ENCODE data around the gene ERBB4. TPM values are rescaled to one million over a fixed set of nuclear protein-coding genes. Genes with fewer than 3 reads are reported as not detected.
A peak's percentile ranks its signal among the peaks of the same experiment; 100 is the strongest.
"Not testable (repeated sequence)": the region's sequence is repeated elsewhere in the genome, so short reads cannot be mapped to it uniquely, and the experiment has no call there.

Gene ERBB4
- total RNA-seq, 1 donor from 2014 or later = 0.12 TPM

DNA sequence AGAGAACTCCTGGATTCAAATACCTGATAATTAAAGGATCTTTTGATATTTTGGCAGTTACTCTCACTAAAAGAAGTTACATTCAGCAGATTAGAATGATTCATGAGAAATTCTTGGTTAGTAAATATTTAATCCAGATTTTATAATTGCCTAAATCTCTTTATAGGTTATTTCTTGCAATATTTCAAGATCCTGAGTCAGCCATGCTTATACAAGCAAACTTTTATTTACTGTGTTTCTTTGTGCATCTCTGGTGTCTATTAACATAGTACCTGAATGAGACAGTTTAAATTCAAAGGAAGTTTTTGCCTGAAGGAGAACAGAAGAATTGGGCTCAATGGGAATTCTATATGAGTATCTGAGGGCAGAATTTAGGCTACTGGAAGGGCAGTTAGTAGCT lies 249.3 kb downstream of the ERBB4 start:
- no peak for ATAC-seq

DNA sequence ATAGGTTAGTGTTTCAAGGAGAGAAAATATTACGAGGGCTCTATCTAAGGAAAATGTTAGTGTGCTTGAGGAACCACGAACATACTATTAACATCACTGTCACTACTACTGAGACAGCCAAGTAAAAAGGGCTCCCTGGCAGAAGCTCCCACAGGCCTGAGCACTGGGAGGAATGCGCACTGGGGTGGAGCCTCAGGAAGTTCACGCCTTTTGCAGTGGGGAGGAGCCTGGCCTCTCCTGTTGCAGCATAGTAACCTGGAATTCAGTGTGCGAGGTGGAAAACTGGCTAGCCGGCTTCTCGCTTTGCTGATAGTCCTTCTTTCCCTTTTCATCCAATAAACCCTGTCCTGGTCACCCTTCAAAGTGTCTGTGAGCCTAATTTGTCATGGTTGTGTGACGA lies 250.3 kb downstream of the ERBB4 start:
- ATAC-seq = no peak

DNA sequence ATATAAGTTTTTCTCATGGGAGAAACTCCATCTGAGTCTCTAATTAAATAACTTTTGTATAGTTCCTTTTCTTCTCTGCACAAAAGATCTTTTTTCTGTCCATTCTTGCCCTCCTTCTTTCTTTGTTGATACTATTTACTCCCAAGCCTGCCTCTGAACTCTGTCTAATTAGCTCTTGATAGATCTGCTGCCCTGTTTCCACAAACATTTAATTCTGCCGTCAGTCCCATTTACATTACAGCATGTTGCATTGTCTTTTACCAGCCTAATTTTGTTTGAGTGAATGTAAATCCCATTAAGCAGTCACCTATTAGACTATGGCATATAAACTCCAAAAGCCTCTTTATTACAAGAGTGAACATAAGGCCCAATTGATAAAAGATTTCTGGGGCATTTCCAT lies 254.4 kb downstream of the ERBB4 start:
- ATAC-seq = no peak

DNA sequence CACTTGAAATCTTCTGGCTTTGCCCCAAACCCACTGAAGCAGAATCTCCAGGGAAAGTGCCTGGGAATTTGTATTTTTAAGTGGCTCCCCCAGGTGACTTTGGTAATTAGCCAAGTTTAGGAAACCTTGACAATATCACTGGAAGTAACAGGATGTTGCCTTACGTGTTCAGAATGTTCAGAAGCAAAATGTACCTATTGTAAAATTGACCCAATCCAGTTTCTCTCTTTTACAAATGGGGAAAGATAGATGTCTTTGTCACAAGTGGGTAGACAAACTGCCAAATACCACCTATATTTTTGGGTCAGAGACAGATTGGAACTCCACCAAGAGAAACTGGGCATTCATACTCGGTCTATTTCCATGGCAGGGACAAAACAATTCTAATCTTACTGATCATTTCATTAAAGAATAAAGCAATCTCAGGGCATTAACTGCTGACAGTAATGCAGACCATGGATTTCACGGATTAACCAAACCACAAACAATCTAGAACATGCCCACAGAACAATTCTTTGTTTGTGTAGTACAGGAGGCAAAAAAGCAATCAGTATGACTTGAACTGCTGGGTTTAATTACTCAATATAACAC lies 255.8 kb downstream of the ERBB4 start:
- ATAC-seq = no peak

DNA sequence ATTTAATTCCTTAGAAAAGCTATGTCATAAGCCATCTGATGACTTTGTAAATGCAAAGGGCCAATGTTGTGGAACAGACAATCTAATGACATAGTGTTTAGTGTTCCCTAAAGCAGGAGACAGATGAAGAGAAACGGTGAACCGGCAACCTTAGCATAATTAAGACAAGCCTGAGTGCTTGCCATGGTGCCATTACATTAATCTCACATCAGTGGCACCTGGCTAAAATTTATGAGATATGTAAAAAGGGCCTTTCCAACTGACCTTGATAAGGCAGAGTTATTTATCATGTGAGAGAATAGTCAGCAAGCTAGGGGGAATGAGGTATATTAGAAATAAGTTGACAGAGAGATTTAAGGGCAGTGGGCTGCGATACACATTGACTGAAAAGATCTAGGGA lies 261.8 kb downstream of the ERBB4 start:
- ATAC-seq = no peak

- no peak for ATAC-seq
Measured at GRCh38 chr2:212274215-212274614, 264.4 kb downstream of the ERBB4 start.

GRCh38 chr2:212271583-212271982 lies 267.0 kb downstream of the ERBB4 start:
- ATAC-seq = no peak

DNA sequence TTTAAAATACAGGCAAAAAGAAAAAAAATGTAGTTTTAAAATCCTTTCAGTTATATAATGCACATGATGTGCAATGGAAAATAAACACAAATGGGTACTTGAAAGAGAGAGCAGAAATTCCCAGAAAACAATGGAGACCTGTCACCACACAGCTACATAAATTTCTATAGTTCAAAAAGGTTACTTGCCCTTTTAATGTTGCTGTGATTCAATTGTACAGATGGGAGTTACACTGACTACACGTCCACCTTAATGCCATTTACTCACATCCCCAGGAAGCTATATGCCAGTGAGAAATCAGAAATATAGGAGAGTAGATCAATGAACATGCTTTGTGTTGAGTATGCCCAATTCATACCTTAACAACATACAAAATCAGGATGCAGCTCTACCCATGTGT lies 269.6 kb downstream of the ERBB4 start:
- ATAC-seq = no peak

DNA sequence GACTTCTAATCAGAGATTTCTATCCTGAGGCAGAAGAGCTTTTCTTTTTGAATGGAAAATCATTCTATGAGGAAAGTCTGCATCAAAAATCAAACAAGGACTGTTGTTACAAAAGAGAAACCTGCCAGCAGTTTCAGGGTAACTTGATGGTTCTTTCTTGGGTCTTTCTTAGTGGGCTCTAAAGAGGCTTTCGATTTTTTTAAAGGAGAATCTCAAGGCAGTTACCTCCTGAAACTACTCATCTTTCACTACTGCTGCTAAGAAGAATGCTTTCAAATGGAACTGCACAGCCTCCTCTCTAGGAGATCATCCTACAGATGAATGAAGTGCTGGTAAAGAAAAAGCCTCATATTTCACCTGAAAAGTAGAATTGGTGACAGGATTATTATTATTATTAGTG lies 272.3 kb downstream of the ERBB4 start:
- ATAC-seq = no peak

GRCh38 chr2:212265777-212266176 lies 272.8 kb downstream of the ERBB4 start:
- no peak for ATAC-seq

DNA sequence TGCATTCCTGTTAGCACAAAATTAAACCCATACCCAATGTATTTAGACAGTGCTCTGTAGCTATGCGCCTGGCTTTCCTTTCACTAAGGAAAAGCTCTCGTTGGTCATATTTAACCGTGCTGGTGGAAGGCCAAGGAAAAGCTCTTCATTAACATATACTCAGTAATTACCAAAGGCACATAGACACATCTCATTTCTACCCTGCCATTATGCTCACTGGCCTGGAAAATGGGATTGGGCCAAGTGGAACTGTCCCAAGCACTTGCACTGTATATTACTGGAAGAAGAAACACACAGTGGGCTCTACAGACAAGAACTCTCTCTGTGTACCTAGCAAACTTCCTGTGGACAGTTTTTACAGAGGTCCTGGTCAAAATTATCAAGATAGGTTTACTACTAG lies 274.4 kb downstream of the ERBB4 start:
- no peak for ATAC-seq

- ATAC-seq = no peak
Measured at GRCh38 chr2:212259226-212259625, 279.4 kb downstream of the ERBB4 start.

- ATAC-seq = no peak
Measured at GRCh38 chr2:212254339-212254738, 284.3 kb downstream of the ERBB4 start.

- no peak for ATAC-seq
Measured at GRCh38 chr2:212249451-212249850, 289.2 kb downstream of the ERBB4 start.

GRCh38 chr2:212245880-212246279 lies 292.7 kb downstream of the ERBB4 start:
- no peak for ATAC-seq

- ATAC-seq = no peak
Measured at GRCh38 chr2:212242724-212243123, 295.9 kb downstream of the ERBB4 start.

- ATAC-seq = not testable (repeated sequence)
Measured at GRCh38 chr2:212238152-212238551, 300.4 kb downstream of the ERBB4 start.

DNA sequence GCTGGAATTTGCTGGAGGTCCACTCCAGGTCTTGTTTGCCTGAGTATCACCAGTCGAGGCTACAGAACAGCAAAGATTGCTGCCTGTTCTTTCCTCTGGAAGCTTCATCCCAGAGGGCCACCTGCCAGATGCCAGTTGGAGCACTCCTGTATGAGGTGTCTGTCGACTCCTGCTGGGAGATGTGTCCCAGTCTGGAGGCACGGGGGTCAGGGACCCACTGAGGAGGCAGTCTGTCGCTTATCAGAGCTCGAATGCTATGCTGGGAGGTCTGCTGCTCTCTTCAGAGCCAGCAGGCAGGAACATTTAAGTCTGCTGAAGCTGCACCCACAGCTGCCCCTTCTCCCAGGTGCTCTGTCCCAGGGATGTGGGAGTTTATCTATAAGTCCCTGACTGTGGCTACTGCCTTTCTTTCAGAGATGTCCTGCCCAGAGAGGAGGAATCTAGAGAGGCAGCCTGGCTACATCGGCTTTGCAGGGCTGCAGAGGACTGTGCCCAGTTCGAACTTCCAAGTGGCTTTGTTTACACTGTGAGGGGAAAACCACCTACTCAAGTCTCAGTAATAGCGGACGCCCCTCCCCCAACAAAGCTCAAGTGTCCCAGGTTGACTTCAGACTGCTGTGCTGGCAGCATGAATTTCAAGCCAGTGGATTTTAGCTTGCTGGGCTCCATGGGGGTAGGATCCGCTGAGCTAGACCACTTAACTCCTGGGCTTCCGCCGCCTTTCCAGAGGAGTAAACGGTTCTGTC lies 301.1 kb downstream of the ERBB4 start:
- no peak for ATAC-seq

DNA sequence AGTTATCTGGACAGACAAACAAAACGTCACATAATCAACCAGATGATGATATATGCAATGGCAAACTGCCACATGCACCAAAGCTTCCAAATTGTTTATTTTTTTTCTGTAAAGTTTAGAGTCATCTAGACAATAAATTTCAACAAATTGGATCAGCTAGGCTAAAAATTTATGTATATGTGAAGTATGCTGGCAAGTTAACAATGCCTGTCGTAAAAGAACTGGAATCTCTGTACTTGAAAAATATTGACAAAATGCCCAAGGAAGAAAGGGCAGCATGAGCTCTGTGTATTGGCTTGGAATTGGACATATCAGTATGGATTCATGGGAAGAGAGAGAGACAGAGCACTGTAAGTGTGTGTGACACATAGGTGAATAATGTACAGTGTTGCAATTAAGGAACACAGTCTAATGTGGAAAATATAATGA lies 309.8 kb downstream of the ERBB4 start:
- no peak for ATAC-seq

DNA sequence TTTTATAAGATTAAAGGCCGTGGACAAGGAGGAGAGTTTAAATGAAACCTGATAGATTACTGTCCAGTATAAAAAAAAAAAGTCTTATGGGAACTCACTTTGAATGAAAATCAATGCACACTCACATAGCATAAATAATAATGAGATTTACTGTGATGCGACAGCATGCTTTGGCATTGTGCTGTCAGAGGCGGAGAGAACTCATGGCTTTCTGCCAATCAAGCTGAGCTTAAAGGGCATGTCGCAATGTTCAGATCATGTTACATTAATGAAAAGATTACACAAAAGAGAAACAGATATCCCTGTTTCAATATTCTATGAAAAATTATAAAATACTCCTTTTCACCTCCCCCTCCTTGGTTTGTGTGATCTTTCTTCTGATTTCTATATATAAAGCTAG lies 310.8 kb downstream of the ERBB4 start:
- ATAC-seq = peak; percentile 67

- ATAC-seq = no peak
Measured at GRCh38 chr2:212226114-212226513, 312.5 kb downstream of the ERBB4 start.

GRCh38 chr2:212223696-212224095 lies 314.9 kb downstream of the ERBB4 start:
- ATAC-seq = no peak

DNA sequence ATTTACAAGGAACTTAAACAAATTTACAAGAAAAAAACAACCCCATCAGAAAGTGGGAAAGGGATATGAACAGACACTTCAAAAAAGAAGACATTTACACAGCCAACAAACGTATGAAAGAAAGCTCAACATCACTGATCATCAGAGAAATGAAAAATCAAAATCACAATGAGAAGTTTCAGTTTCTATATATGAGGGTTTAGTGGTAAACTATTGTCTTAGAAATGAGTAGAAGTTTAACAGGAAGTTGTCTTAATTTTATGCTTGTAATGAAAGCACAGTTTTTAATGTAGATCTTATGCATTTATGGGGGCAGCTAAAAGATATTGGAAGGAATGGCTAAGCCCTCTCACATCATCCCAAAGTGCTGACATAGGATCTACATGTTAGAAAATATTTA lies 325.4 kb downstream of the ERBB4 start:
- no peak for ATAC-seq

GRCh38 chr2:212208467-212208866 lies 330.1 kb downstream of the ERBB4 start:
- no peak for ATAC-seq

GRCh38 chr2:212197776-212198175 lies 340.8 kb downstream of the ERBB4 start:
- no peak for ATAC-seq
